Effector memory CD4-positive, alpha-beta T cell (primary cell): Measurements from ENCODE around the gene CTSF.

Experiments used
- DNase-seq, 3 donors: peaks; one replicate each; pipeline ENCODE4 v3.0.0-alpha.2; 2020
- H3K27ac ChIP-seq: 2 replicates; pipeline ENCODE4 v1.7.0; 2013; ENCODE audit warnings: mild to moderate bottlenecking, low read length, moderate library complexity; ENCODE audit not compliant: insufficient read depth, poor library complexity, severe bottlenecking
- H3K27me3 ChIP-seq: replicated peaks from 2 replicates; pipeline ENCODE4 v1.7.0; 2013; ENCODE audit warnings: mild to moderate bottlenecking, low read length; ENCODE audit not compliant: insufficient read depth, control insufficient read depth, poor library complexity, severe bottlenecking
- H3K36me3 ChIP-seq: 2 replicates; pipeline ENCODE4 v1.7.0; 2013; ENCODE audit warnings: mild to moderate bottlenecking, low read length, moderate library complexity; ENCODE audit not compliant: control insufficient read depth, insufficient read depth
- H3K4me1 ChIP-seq: 2 replicates; pipeline ENCODE4 v1.7.0; 2013; ENCODE audit warnings: low read length, mild to moderate bottlenecking; ENCODE audit not compliant: control insufficient read depth, insufficient read depth, poor library complexity, severe bottlenecking
- H3K4me3 ChIP-seq: 2 replicates; pipeline ENCODE4 v1.7.0; 2013; ENCODE audit warnings: low read length, low read depth, mild to moderate bottlenecking; ENCODE audit not compliant: insufficient read depth, poor library complexity, severe bottlenecking
- H3K9me3 ChIP-seq: 2 replicates; pipeline ENCODE4 v1.7.0; 2013; ENCODE audit warnings: mild to moderate bottlenecking, low read length, moderate library complexity; ENCODE audit not compliant: control insufficient read depth

CTSF gene

GRCh38 chr11:66569076-66569475, 670 bp upstream of the CTSF start:
- Histone ChIP-seq H3K4me1 (peaks cover 5% of the 10 kb centered on the region), H3K4me3 (no peak overlapping the region), H3K9me3 (no peaks in the 10 kb centered on the region), H3K27me3 (no peaks in the 10 kb centered on the region), H3K36me3 (no peaks in the 10 kb centered on the region), H3K27ac (no peak overlapping the region)
- DNase-seq = no peak

- Histone ChIP-seq H3K4me3 (peak overlapping the region; percentile 65), H3K36me3 (no peaks in the 10 kb centered on the region), H3K4me1 (peaks cover 5% of the 10 kb centered on the region), H3K27ac (no peak overlapping the region), H3K27me3 (no peaks in the 10 kb centered on the region), H3K9me3 (no peaks in the 10 kb centered on the region)
- no peak for DNase-seq
These were observed 651 bp downstream of the CTSF start for GRCh38 chr11:66567787-66568123.

- no peaks in the 10 kb centered on the region for H3K9me3 ChIP-seq
- DNase-seq = no peak
- H3K36me3 ChIP-seq = no peaks in the 10 kb centered on the region
- H3K4me1 ChIP-seq = peaks cover 5% of the 10 kb centered on the region
- no peak overlapping the region for H3K4me3 ChIP-seq
- H3K27me3 ChIP-seq = no peaks in the 10 kb centered on the region
- no peak overlapping the region for H3K27ac ChIP-seq
These were observed 2.2 kb downstream of the CTSF start for GRCh38 chr11:66566221-66566620.

- H3K9me3 ChIP-seq = no peaks in the 10 kb centered on the region
- H3K27me3 ChIP-seq = no peaks in the 10 kb centered on the region
- H3K4me3 ChIP-seq = no peak overlapping the region
- DNase-seq = no peak
- no peak overlapping the region for H3K27ac ChIP-seq
- H3K36me3 ChIP-seq = no peaks in the 10 kb centered on the region
- H3K4me1 ChIP-seq = peaks cover 5% of the 10 kb centered on the region
These were observed 3.4 kb downstream of the CTSF start for GRCh38 chr11:66564984-66565383.

GRCh38 chr11:66564538-66564937, 3.9 kb downstream of the CTSF start:
- H3K27me3 ChIP-seq = no peaks in the 10 kb centered on the region
- H3K27ac ChIP-seq = no peak overlapping the region

GRCh38 chr11:66563832-66564231, 4.6 kb downstream of the CTSF start:
- no peak for DNase-seq
- H3K27ac ChIP-seq = no peak overlapping the region

More at GRCh38 chr11:66564538-66564937, 3.9 kb downstream of the CTSF start:
- Histone ChIP-seq H3K4me3 (no peak overlapping the region), H3K36me3 (no peaks in the 10 kb centered on the region), H3K4me1 (peaks cover 5% of the 10 kb centered on the region), H3K9me3 (no peaks in the 10 kb centered on the region)
- DNase-seq = no peak

GRCh38 chr11:66562907-66563583, 5.4 kb downstream of the CTSF start:
- Histone ChIP-seq H3K27ac (no peak overlapping the region), H3K4me3 (no peak overlapping the region), H3K36me3 (no peaks in the 10 kb centered on the region), H3K4me1 (peaks cover 9% of the 10 kb centered on the region), H3K27me3 (no peaks in the 10 kb centered on the region), H3K9me3 (no peaks in the 10 kb centered on the region)
- DNase-seq = no peak

More at GRCh38 chr11:66563832-66564231, 4.6 kb downstream of the CTSF start:
- Histone ChIP-seq H3K4me1 (peaks cover 8% of the 10 kb centered on the region), H3K4me3 (no peak overlapping the region), H3K36me3 (no peaks in the 10 kb centered on the region), H3K9me3 (no peaks in the 10 kb centered on the region), H3K27me3 (no peaks in the 10 kb centered on the region)

- H3K27me3 ChIP-seq = no peaks in the 10 kb centered on the region
- H3K4me1 ChIP-seq = peaks cover 4% of the 10 kb centered on the region
- no peak overlapping the region for H3K4me3 ChIP-seq
- no peaks in the 10 kb centered on the region for H3K9me3 ChIP-seq
- no peak for DNase-seq
- no peaks in the 10 kb centered on the region for H3K36me3 ChIP-seq
- no peak overlapping the region for H3K27ac ChIP-seq
These were observed 6.1 kb downstream of the CTSF start for GRCh38 chr11:66562275-66562674.

- H3K27me3 ChIP-seq = no peaks in the 10 kb centered on the region
- peaks cover 4% of the 10 kb centered on the region for H3K4me1 ChIP-seq
These were observed 6.5 kb downstream of the CTSF start for GRCh38 chr11:66561975-66562248.

GRCh38 chr11:66561178-66561974, 7.0 kb downstream of the CTSF start:
- Histone ChIP-seq H3K27ac (no peak overlapping the region), H3K4me1 (peaks cover 4% of the 10 kb centered on the region), H3K36me3 (no peaks in the 10 kb centered on the region), H3K4me3 (no peak overlapping the region), H3K27me3 (no peaks in the 10 kb centered on the region), H3K9me3 (no peaks in the 10 kb centered on the region)
- no peak for DNase-seq

More at GRCh38 chr11:66561975-66562248, 6.5 kb downstream of the CTSF start:
- no peak for DNase-seq
- Histone ChIP-seq H3K36me3 (no peaks in the 10 kb centered on the region), H3K4me3 (no peak overlapping the region), H3K9me3 (no peaks in the 10 kb centered on the region), H3K27ac (no peak overlapping the region)
